ENCODE data around the gene TRIM66.

TRIM66 gene

GRCh38 chr11:8621147-8621546 is 61.3 kb downstream of the TRIM66 start:
- H3K4me1 ChIP-seq = no peaks in the 10 kb centered on the region
- DNase-seq = no peak
- H3K9me3 ChIP-seq = no peaks in the 10 kb centered on the region
- H3K36me3 ChIP-seq = no peaks in the 10 kb centered on the region
- TF ChIP-seq CTCF (IDR thresholded peaks at IDR 0.05; ENCODE audit: low read depth, low read length) = no peak
- H3K27me3 ChIP-seq = no peaks in the 10 kb centered on the region
- no peak overlapping the region for H3K4me3 ChIP-seq (ENCODE audit: low read depth, low read length)

- no peak for TF ChIP-seq CTCF (IDR thresholded peaks at IDR 0.05; ENCODE audit: low read depth, low read length)
- Histone ChIP-seq H3K9me3 (no peaks in the 10 kb centered on the region), H3K27me3 (no peaks in the 10 kb centered on the region), H3K36me3 (no peaks in the 10 kb centered on the region), H3K4me3 (ENCODE audit: low read depth, low read length) (no peak overlapping the region), H3K4me1 (no peaks in the 10 kb centered on the region)
- no peak for DNase-seq
Measured at GRCh38 chr11:8617063-8617462, 65.4 kb downstream of the TRIM66 start.

GRCh38 chr11:8615291-8616032 is 67.0 kb downstream of the TRIM66 start:
- TF ChIP-seq CTCF (IDR thresholded peaks at IDR 0.05; ENCODE audit: low read depth, low read length) = no peak

GRCh38 chr11:8614497-8614896 is 68.0 kb downstream of the TRIM66 start:
- H3K9me3 ChIP-seq = no peaks in the 10 kb centered on the region
- TF ChIP-seq CTCF (IDR thresholded peaks at IDR 0.05; ENCODE audit: low read depth, low read length) = no peak
- DNase-seq = no peak
- no peak overlapping the region for H3K4me3 ChIP-seq (ENCODE audit: low read depth, low read length)
- H3K4me1 ChIP-seq = no peaks in the 10 kb centered on the region
- H3K27me3 ChIP-seq = no peaks in the 10 kb centered on the region
- H3K36me3 ChIP-seq = no peaks in the 10 kb centered on the region

More at GRCh38 chr11:8615291-8616032, 67.0 kb downstream of the TRIM66 start:
- Histone ChIP-seq H3K4me1 (no peaks in the 10 kb centered on the region), H3K9me3 (no peaks in the 10 kb centered on the region), H3K27me3 (no peaks in the 10 kb centered on the region), H3K36me3 (no peaks in the 10 kb centered on the region), H3K4me3 (ENCODE audit: low read depth, low read length) (no peak overlapping the region)
- DNase-seq = no peak

GRCh38 chr11:8613036-8613435 is 69.4 kb downstream of the TRIM66 start:
- H3K9me3 ChIP-seq = no peaks in the 10 kb centered on the region
- TF ChIP-seq CTCF (IDR thresholded peaks at IDR 0.05; ENCODE audit: low read depth, low read length) = no peak

GRCh38 chr11:8612522-8612921 is 69.9 kb downstream of the TRIM66 start:
- no peaks in the 10 kb centered on the region for H3K4me1 ChIP-seq
- no peak overlapping the region for H3K4me3 ChIP-seq (ENCODE audit: low read depth, low read length)
- no peak for TF ChIP-seq CTCF (IDR thresholded peaks at IDR 0.05; ENCODE audit: low read depth, low read length)
- H3K27me3 ChIP-seq = no peaks in the 10 kb centered on the region
- no peaks in the 10 kb centered on the region for H3K9me3 ChIP-seq
- DNase-seq = no peak
- no peaks in the 10 kb centered on the region for H3K36me3 ChIP-seq

More at GRCh38 chr11:8613036-8613435, 69.4 kb downstream of the TRIM66 start:
- no peak for DNase-seq
- Histone ChIP-seq H3K4me1 (no peaks in the 10 kb centered on the region), H3K27me3 (no peaks in the 10 kb centered on the region), H3K4me3 (ENCODE audit: low read depth, low read length) (no peak overlapping the region), H3K36me3 (no peaks in the 10 kb centered on the region)

Data from BE2C (cell line).